Keratinocyte (primary cell): Measurements from ENCODE around the gene TMEM115.

Experiments used
- CTCF ChIP-seq, 3 experiments: IDR thresholded peaks in 1 of 3; conservative IDR thresholded peaks in 1 of 3; optimal IDR thresholded peaks in 1 of 3; 2 replicates in 2 of 3; 3 replicates in 1 of 3; pipeline versions ENCODE3 to v1.5.1; 2011; ENCODE audit warnings: low read length in 3 of 3, mild to moderate bottlenecking in 3 of 3, moderate library complexity in 2 of 3, control low read depth in 1 of 3, inconsistent platforms in 1 of 3; ENCODE audit not compliant: insufficient read depth in 2 of 3; ENCODE audit errors: extremely low read depth in 1 of 3
- EZH2 ChIP-seq: IDR thresholded peaks from one replicate; pipeline ENCODE4 v1.6.1; 2012; ENCODE audit warnings: inconsistent platforms, mild to moderate bottlenecking, low read length, moderate library complexity

DNA sequence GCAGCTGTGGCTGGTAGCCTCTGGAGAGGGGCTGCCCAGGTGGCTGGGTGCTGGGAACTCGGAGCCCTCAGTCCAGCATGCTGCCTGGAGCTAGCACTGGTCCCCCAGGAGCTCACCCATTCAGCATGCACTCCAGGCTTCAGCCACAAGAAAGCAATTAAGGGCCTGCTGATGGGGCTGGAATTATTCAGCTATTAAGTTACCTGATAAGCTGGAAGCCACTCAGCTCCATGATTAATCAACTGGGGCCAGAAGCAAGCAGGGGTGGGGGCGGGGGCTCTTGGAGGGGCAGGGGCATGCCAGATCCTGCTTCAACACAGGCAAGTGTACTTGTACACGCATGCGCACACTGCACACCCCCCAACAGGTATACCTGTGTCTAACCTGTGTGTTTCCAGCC is 22.1 kb upstream of the TMEM115 start:
- TF ChIP-seq CTCF (optimal IDR thresholded peaks at IDR 0.05 in 1 of 3, IDR thresholded peaks at IDR 0.05 in 1 of 3, conservative IDR thresholded peaks at IDR 0.05 in 1 of 3; ENCODE audit: extremely low read depth in 1 of 3, insufficient read depth in 2 of 3, low read length in 3 of 3) = no peak
- no peak for TF ChIP-seq EZH2
